BLaER1 (cell line): ENCODE measurements around the gene SULT2B1.
A peak's percentile ranks its signal among the peaks of the same experiment; 100 is the strongest.

Source experiments
- H3K27ac ChIP-seq: shearing (Covaris generic); formaldehyde crosslinking; 2 replicates; pipeline ENCODE4 v1.8.1; 2022
- H3K27me3 ChIP-seq: shearing (Covaris generic); formaldehyde crosslinking; 2 replicates; pipeline ENCODE4 v1.8.1; 2022
- H3K36me3 ChIP-seq: shearing (Covaris generic); formaldehyde crosslinking; 2 replicates; pipeline ENCODE4 v1.8.1; 2022
- H3K4me1 ChIP-seq: shearing (Covaris generic); formaldehyde crosslinking; 2 replicates; pipeline ENCODE4 v1.8.1; 2022
- H3K4me2 ChIP-seq: shearing (Covaris generic); formaldehyde crosslinking; 2 replicates; pipeline ENCODE4 v1.8.1; 2022
- H3K4me3 ChIP-seq: shearing (Covaris generic); formaldehyde crosslinking; 2 replicates; pipeline ENCODE4 v1.8.1; 2022
- H3K9ac ChIP-seq: shearing (Covaris generic); formaldehyde crosslinking; 2 replicates; pipeline ENCODE4 v1.8.1; 2022
- H3K9me3 ChIP-seq: shearing (Covaris generic); formaldehyde crosslinking; 2 replicates; pipeline ENCODE4 v1.8.1; 2022
- H4K20me1 ChIP-seq: shearing (Covaris generic); formaldehyde crosslinking; 2 replicates; pipeline ENCODE4 v1.8.1; 2022
- Cebpa-rat ChIP-seq: shearing (Covaris generic); IDR thresholded peaks from 2 replicates; pipeline ENCODE4 v1.8.1; 2022

Gene SULT2B1

GRCh38 chr19:48609571-48610108 lies 57.7 kb downstream of the SULT2B1 start:
- TF ChIP-seq Cebpa-rat: no peak
- H3K4me2 ChIP-seq: peak overlapping the region; percentile 70

GRCh38 chr19:48611872-48612271 lies 59.9 kb downstream of the SULT2B1 start:
- Histone ChIP-seq H3K4me2 (no peak overlapping the region), H3K9me3 (no peaks in the 10 kb centered on the region), H3K36me3 (peaks cover 40% of the 10 kb centered on the region), H4K20me1 (peaks cover 34% of the 10 kb centered on the region), H3K9ac (no peak overlapping the region), H3K4me3 (no peak overlapping the region), H3K27ac (no peak overlapping the region), H3K27me3 (no peaks in the 10 kb centered on the region), H3K4me1 (peaks cover 46% of the 10 kb centered on the region)
- no peak for TF ChIP-seq Cebpa-rat

More at GRCh38 chr19:48609571-48610108, 57.7 kb downstream of the SULT2B1 start:
- Histone ChIP-seq H3K4me3 (no peak overlapping the region), H3K9me3 (no peaks in the 10 kb centered on the region), H3K27me3 (no peaks in the 10 kb centered on the region), H3K27ac (peak overlapping the region; percentile 67), H3K36me3 (peaks cover 18% of the 10 kb centered on the region), H3K9ac (no peak overlapping the region), H4K20me1 (peaks cover 12% of the 10 kb centered on the region), H3K4me1 (peaks cover 27% of the 10 kb centered on the region)

GRCh38 chr19:48613024-48613851 lies 61.3 kb downstream of the SULT2B1 start:
- Histone ChIP-seq H3K36me3 (peaks cover 52% of the 10 kb centered on the region), H3K9ac (no peak overlapping the region), H3K4me3 (no peak overlapping the region), H3K4me1 (peaks cover 58% of the 10 kb centered on the region), H3K27ac (peak overlapping the region; percentile 26; the same call in 1 of the 2 replicates), H3K4me2 (no peak overlapping the region), H3K27me3 (no peaks in the 10 kb centered on the region), H3K9me3 (no peaks in the 10 kb centered on the region), H4K20me1 (peaks cover 48% of the 10 kb centered on the region)
- TF ChIP-seq Cebpa-rat: no peak

GRCh38 chr19:48613852-48614435 lies 62.0 kb downstream of the SULT2B1 start:
- no peak for TF ChIP-seq Cebpa-rat
- Histone ChIP-seq H3K4me1 (peaks cover 52% of the 10 kb centered on the region), H3K9ac (peak overlapping the region; percentile 4; the same call in 1 of the 2 replicates), H4K20me1 (peaks cover 54% of the 10 kb centered on the region), H3K4me2 (no peak overlapping the region), H3K4me3 (no peak overlapping the region), H3K36me3 (peaks cover 52% of the 10 kb centered on the region), H3K27me3 (no peaks in the 10 kb centered on the region), H3K9me3 (no peaks in the 10 kb centered on the region), H3K27ac (peak overlapping the region; percentile 26)

GRCh38 chr19:48614436-48615230 lies 62.7 kb downstream of the SULT2B1 start, which contains the start of gene FAM83E:
Gene FAM83E, minus strand, starts transcription at chr19:48615076. Its CDS starts 1,704 bp downstream, at chr19:48613372.
- no peaks in the 10 kb centered on the region for H3K9me3 ChIP-seq
- no peaks in the 10 kb centered on the region for H3K27me3 ChIP-seq
- H3K36me3 ChIP-seq: peaks cover 52% of the 10 kb centered on the region
- H3K4me1 ChIP-seq: peaks cover 47% of the 10 kb centered on the region
- no peak for TF ChIP-seq Cebpa-rat
- H4K20me1 ChIP-seq: peaks cover 54% of the 10 kb centered on the region
- no peak within 1 kb of the TSS for H3K4me3 ChIP-seq
- peak within 1 kb of the TSS; percentile 96; the same call in 1 of the 2 replicates for H3K4me2 ChIP-seq
- peak within 1 kb of the TSS; percentile 97 for H3K9ac ChIP-seq
- H3K27ac ChIP-seq: peak within 1 kb of the TSS; percentile 26

- Histone ChIP-seq H4K20me1 (peaks cover 54% of the 10 kb centered on the region), H3K27ac (no peak overlapping the region)
Observed at GRCh38 chr19:48615231-48616040, 63.5 kb downstream of the SULT2B1 start.

GRCh38 chr19:48616041-48616436 lies 64.1 kb downstream of the SULT2B1 start:
- Histone ChIP-seq H4K20me1 (peaks cover 54% of the 10 kb centered on the region), H3K27ac (no peak overlapping the region), H3K9ac (peak overlapping the region; percentile 97), H3K9me3 (no peaks in the 10 kb centered on the region), H3K4me2 (peak overlapping the region; percentile 96), H3K4me3 (0 out of 2 replicates have a peak overlapping the region, but pooled peaks have one; percentile 85), H3K27me3 (no peaks in the 10 kb centered on the region), H3K4me1 (peaks cover 58% of the 10 kb centered on the region), H3K36me3 (peaks cover 52% of the 10 kb centered on the region)
- TF ChIP-seq Cebpa-rat: no peak

More at GRCh38 chr19:48615231-48616040, 63.5 kb downstream of the SULT2B1 start:
- Histone ChIP-seq H3K9me3 (no peaks in the 10 kb centered on the region), H3K4me2 (peak overlapping the region; percentile 96; the same call in 1 of the 2 replicates), H3K4me1 (peaks cover 55% of the 10 kb centered on the region), H3K9ac (peak overlapping the region; percentile 97), H3K4me3 (no peak overlapping the region), H3K27me3 (no peaks in the 10 kb centered on the region), H3K36me3 (peaks cover 52% of the 10 kb centered on the region)
- TF ChIP-seq Cebpa-rat: no peak

- Histone ChIP-seq H3K27me3 (no peaks in the 10 kb centered on the region), H3K4me2 (peak overlapping the region; percentile 96), H3K4me3 (peak overlapping the region; percentile 85), H3K9ac (peak overlapping the region; percentile 97), H3K36me3 (peaks cover 52% of the 10 kb centered on the region), H3K4me1 (peaks cover 58% of the 10 kb centered on the region), H3K27ac (peak overlapping the region; percentile 93; the same call in 1 of the 2 replicates), H4K20me1 (peaks cover 54% of the 10 kb centered on the region), H3K9me3 (no peaks in the 10 kb centered on the region)
- no peak for TF ChIP-seq Cebpa-rat
Observed at GRCh38 chr19:48616491-48617056, 64.6 kb downstream of the SULT2B1 start.
